MCF 10A (cell line): ENCODE measurements around the gene SERF2. TPM values are rescaled to one million over a fixed set of nuclear protein-coding genes. Genes with fewer than 3 reads are reported as not detected.

ENCODE experiments used
- BruUV-seq: library from RNA; stranded (reverse); fragments of 400-500 nt; replicated peaks from 2 replicates; lab custom pipeline; 2021; lab: Mats Ljungman, UMichigan
- CTCF ChIA-PET: fragments of 300-600 bp; sonication (Branson Sonifier 250); formaldehyde crosslinking; extraction: SDS; loops from one replicate; lab custom pipeline; 2021; ENCODE audit warnings: antibody characterized with exemption, inconsistent platforms; lab: Yijun Ruan, JAX
- POLR2A ChIA-PET: fragments of 300-600, 350-650 bp; sonication (Branson Sonifier 250); formaldehyde crosslinking; extraction: SDS; loops from one replicate; lab custom pipeline; 2020; ENCODE audit warnings: antibody characterized with exemption, inconsistent platforms; lab: Yijun Ruan, JAX
- DNase-seq: peaks from one replicate; pipeline ENCODE4 v3.0.0-alpha.2; 2018; ENCODE audit not compliant: unreplicated experiment
- H3K27ac Mint-ChIP-seq: one replicate; pipeline ENCODE4 v1.8.0; 2022; ENCODE audit warnings: mild to moderate bottlenecking, low read depth, mixed read lengths; ENCODE audit not compliant: unreplicated experiment
- H3K27me3 Mint-ChIP-seq: one replicate; pipeline ENCODE4 v1.8.0; 2022; ENCODE audit warnings: mixed read lengths; ENCODE audit not compliant: insufficient read depth, unreplicated experiment
- H3K36me3 Mint-ChIP-seq: one replicate; pipeline ENCODE4 v1.8.0; 2022; ENCODE audit warnings: mild to moderate bottlenecking, moderate library complexity, mixed read lengths; ENCODE audit not compliant: insufficient read depth, unreplicated experiment
- H3K4me1 Mint-ChIP-seq: one replicate; pipeline ENCODE4 v1.8.0; 2022; ENCODE audit warnings: mixed read lengths; ENCODE audit not compliant: insufficient read depth, unreplicated experiment
- H3K4me3 Mint-ChIP-seq: one replicate; pipeline ENCODE4 v1.8.0; 2022; ENCODE audit warnings: mild to moderate bottlenecking, moderate library complexity, mixed read lengths; ENCODE audit not compliant: unreplicated experiment
- H3K9me3 Mint-ChIP-seq: one replicate; pipeline ENCODE4 v1.8.0; 2022; ENCODE audit warnings: mixed read lengths; ENCODE audit not compliant: unreplicated experiment
- intact Hi-C: fragments of 100-400 bp; cut with micrococcal nuclease; formaldehyde crosslinking; loops from 2 replicates; pipeline ENCODE4 v1.14.1; 2022
- total RNA-seq: library from RNA; stranded (reverse); gene quantifications from 2 replicates; pipeline ENCODE4 v1.2.3, GENCODE V29; 2022
- TF ChIP-seq, protein P1 (sequence below): fragments of 200-600 bp; IDR thresholded peaks from one replicate; pipeline ENCODE4 v1.8.0; 2022; ENCODE audit warnings: antibody characterized with exemption, mild to moderate bottlenecking; ENCODE audit not compliant: unreplicated experiment

Gene SERF2
- total RNA-seq, 1 experiment from 2014 or later: 717 TPM

GRCh38 chr15:43749690-43750345 is 42.3 kb upstream of the SERF2 start:
- Mint-ChIP-seq H3K9me3 (no peaks in the 10 kb centered on the region), H3K36me3 (peaks cover 53% of the 10 kb centered on the region), H3K4me3 (no peak overlapping the region), H3K27ac (no peak overlapping the region), H3K27me3 (no peaks in the 10 kb centered on the region), H3K4me1 (peaks cover 14% of the 10 kb centered on the region)
- intact Hi-C loops: no loop called here
- BruUV-seq: no TSS peak
- ChIA-PET POLR2A (interaction anchor here (0.9 to 1.3 kb wide), 2 partner anchors 27 to 50 kb away, joined by 3 to 8 read pairs; partner anchors contain the start of genes ELL3, HYPK and SERINC4), CTCF (interaction anchor here (1.3 kb wide), 1 partner anchor 27 kb away, joined by 3 read pairs; the partner anchor contains the start of gene ELL3)
- peak; percentile 4 for DNase-seq
- TF ChIP-seq, protein P1, sequence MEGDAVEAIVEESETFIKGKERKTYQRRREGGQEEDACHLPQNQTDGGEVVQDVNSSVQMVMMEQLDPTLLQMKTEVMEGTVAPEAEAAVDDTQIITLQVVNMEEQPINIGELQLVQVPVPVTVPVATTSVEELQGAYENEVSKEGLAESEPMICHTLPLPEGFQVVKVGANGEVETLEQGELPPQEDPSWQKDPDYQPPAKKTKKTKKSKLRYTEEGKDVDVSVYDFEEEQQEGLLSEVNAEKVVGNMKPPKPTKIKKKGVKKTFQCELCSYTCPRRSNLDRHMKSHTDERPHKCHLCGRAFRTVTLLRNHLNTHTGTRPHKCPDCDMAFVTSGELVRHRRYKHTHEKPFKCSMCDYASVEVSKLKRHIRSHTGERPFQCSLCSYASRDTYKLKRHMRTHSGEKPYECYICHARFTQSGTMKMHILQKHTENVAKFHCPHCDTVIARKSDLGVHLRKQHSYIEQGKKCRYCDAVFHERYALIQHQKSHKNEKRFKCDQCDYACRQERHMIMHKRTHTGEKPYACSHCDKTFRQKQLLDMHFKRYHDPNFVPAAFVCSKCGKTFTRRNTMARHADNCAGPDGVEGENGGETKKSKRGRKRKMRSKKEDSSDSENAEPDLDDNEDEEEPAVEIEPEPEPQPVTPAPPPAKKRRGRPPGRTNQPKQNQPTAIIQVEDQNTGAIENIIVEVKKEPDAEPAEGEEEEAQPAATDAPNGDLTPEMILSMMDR: no peak

- Mint-ChIP-seq H3K27ac (no peak overlapping the region), H3K36me3 (peaks cover 71% of the 10 kb centered on the region), H3K9me3 (no peaks in the 10 kb centered on the region), H3K4me1 (peaks cover 14% of the 10 kb centered on the region), H3K4me3 (no peak overlapping the region), H3K27me3 (no peaks in the 10 kb centered on the region)
- no TSS peak for BruUV-seq
- intact Hi-C loops: no loop called here
- DNase-seq: no peak
- TF ChIP-seq, protein P1: no peak
- CTCF ChIA-PET: no interaction called here
- POLR2A ChIA-PET: no interaction called here
Measured at GRCh38 chr15:43751885-43752284, 40.2 kb upstream of the SERF2 start.

DNA sequence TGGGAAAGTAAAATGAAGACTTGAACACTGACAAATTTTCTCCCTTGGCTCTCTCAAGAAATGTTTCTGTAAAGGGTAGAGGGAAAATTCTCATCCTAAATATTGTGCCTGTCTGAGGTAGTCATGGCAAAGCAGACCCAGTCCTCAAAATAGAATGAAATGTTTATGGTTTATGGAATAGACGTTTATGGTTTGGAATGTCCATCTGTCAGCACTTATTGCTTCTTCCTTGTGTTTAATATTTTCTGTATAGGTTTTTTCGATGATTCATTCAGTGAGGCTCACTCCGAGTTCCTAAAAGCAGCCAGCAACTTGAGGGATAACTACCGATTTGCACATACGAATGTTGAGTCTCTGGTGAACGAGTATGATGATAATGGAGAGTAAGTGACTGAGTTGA is 29.3 kb upstream of the SERF2 start:
- BruUV-seq: no TSS peak
- Mint-ChIP-seq H3K27ac (no peak overlapping the region), H3K36me3 (peaks cover 98% of the 10 kb centered on the region), H3K4me3 (no peak overlapping the region), H3K4me1 (no peaks in the 10 kb centered on the region), H3K27me3 (no peaks in the 10 kb centered on the region), H3K9me3 (no peaks in the 10 kb centered on the region)
- no peak for DNase-seq
- ChIA-PET CTCF (no interaction called here), POLR2A (no interaction called here)
- TF ChIP-seq, protein P1: no peak
- intact Hi-C loops: no loop called here

GRCh38 chr15:43763819-43764446 is 28.2 kb upstream of the SERF2 start:
- no peak for DNase-seq
- H3K9me3 Mint-ChIP-seq: no peaks in the 10 kb centered on the region
- TF ChIP-seq, protein P1: no peak
- no peak overlapping the region for H3K4me3 Mint-ChIP-seq
- H3K27ac Mint-ChIP-seq: peak overlapping the region; percentile 42
- POLR2A ChIA-PET: interaction anchor here (1.0 kb wide), 1 partner anchor 14 kb away, joined by 3 read pairs; no protein-coding TSS in a partner anchor
- no TSS peak for BruUV-seq
- intact Hi-C loops: no loop called here
- peaks cover 98% of the 10 kb centered on the region for H3K36me3 Mint-ChIP-seq
- CTCF ChIA-PET: no interaction called here
- no peaks in the 10 kb centered on the region for H3K27me3 Mint-ChIP-seq
- H3K4me1 Mint-ChIP-seq: no peaks in the 10 kb centered on the region
